ENCODE data around the gene KISS1. TPM values are rescaled to one million over a fixed set of nuclear protein-coding genes. Genes with fewer than 3 reads are reported as not detected.

KISS1 gene
- total RNA-seq (not detected), polyA plus RNA-seq (under 1 TPM in 1 of 3 donors, not detected in 2; 0.18 TPM)
- long read RNA-seq, donor 1: 0 reads
- long read RNA-seq, donor 2: 0 reads

DNA sequence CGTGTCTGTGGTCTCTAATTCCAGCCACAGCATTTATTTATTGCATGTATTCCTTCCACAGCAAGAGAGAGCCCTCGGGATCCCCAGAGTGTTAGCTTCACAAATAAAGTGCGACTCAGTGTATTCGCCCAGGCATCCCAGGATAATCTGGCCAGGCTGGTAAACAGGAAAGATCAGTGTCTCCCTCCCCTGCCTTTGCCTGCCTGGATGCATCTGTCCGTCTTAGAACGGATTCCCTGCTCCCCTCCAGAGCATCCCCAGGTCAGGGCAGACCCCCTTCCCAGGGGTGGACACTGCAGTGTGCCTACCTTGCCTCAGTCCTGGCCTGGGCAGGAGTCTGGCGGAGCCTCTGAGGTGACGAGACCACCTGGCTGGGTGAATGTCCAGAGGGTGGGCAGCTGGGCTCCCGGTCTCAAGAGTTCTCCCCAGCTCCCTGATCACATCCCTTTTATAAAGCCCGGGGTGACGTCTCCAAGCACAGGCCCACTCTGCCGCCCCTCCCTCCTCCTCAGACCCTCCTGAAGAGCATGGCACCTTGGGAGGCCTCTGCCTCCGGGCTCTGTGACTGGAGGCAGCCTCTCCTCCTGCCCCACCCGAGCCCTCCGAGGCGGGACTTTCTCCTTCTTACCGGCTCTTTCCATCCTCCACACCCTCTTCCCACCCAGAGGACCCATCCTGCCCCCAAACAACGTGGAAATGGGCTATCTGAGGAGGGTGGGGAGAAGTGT lies at the start of gene KISS1:
TSS of gene KISS1 (minus strand) at position 424 of the 728 bp plus-strand sequence. CDS start 3,615 bp downstream, outside the sequence.
- intact Hi-C loops (cut with DNase I): no loop called here
- no peak within 1 kb of the TSS for H3K27ac ChIP-seq

GRCh38 chr1:204242920-204243319 lies 46.6 kb upstream of the KISS1 start:
- WGBS, 3 donors: 96 to 98% (median 97%) methylated on average over 10 of the region's 10 CpGs
- H3K36me3 ChIP-seq (ENCODE audit: insufficient read depth in 1 of 2, low read depth in 1 of 2): no peaks in the 10 kb centered on the region
- TF ChIP-seq, protein P1, sequence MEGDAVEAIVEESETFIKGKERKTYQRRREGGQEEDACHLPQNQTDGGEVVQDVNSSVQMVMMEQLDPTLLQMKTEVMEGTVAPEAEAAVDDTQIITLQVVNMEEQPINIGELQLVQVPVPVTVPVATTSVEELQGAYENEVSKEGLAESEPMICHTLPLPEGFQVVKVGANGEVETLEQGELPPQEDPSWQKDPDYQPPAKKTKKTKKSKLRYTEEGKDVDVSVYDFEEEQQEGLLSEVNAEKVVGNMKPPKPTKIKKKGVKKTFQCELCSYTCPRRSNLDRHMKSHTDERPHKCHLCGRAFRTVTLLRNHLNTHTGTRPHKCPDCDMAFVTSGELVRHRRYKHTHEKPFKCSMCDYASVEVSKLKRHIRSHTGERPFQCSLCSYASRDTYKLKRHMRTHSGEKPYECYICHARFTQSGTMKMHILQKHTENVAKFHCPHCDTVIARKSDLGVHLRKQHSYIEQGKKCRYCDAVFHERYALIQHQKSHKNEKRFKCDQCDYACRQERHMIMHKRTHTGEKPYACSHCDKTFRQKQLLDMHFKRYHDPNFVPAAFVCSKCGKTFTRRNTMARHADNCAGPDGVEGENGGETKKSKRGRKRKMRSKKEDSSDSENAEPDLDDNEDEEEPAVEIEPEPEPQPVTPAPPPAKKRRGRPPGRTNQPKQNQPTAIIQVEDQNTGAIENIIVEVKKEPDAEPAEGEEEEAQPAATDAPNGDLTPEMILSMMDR (IDR thresholded peaks at IDR 0.05): no peak
- H3K4me3 ChIP-seq: no peak overlapping the region
- intact Hi-C loops (cut with DNase I): no loop called here
- ATAC-seq (no peak), DNase-seq (peak in 1 of 2 donors; percentile 40)
- no peaks in the 10 kb centered on the region for H3K4me1 ChIP-seq
- H3K27ac ChIP-seq: no peak overlapping the region
- H3K27me3 ChIP-seq (ENCODE audit: insufficient read depth in 3 of 3, low read length in 2 of 3): peaks cover 0 to 5% (median 3%) of the 10 kb centered on the region in 3 donors
- no peaks in the 10 kb centered on the region for H3K9me3 ChIP-seq

More for the DNA sequence above, at the start of gene KISS1:
- Histone ChIP-seq H3K9me3 (no peaks in the 10 kb centered on the region), H3K36me3 (ENCODE audit: insufficient read depth in 1 of 2, low read depth in 1 of 2) (no peaks in the 10 kb centered on the region), H3K27me3 (ENCODE audit: insufficient read depth in 3 of 3, low read length in 2 of 3) (peaks cover 0 to 2% (median 0%) of the 10 kb centered on the region in 3 donors), H3K4me1 (peaks cover 35% of the 10 kb centered on the region), H3K4me3 (no peak within 1 kb of the TSS)
- ATAC-seq (no peak), DNase-seq (no peak)
- TF ChIP-seq, protein P1 (IDR thresholded peaks at IDR 0.05): no peak
- 72 to 78% (median 74%) methylated on average over 18 of the region's 18 CpGs for WGBS, 3 donors

GRCh38 chr1:204241914-204242313 lies 45.6 kb upstream of the KISS1 start:
- Histone ChIP-seq H3K27me3 (ENCODE audit: insufficient read depth in 3 of 3, low read length in 2 of 3) (peaks cover 0 to 3% (median 2%) of the 10 kb centered on the region in 3 donors), H3K4me1 (no peaks in the 10 kb centered on the region), H3K9me3 (no peaks in the 10 kb centered on the region), H3K36me3 (ENCODE audit: insufficient read depth in 1 of 2, low read depth in 1 of 2) (no peaks in the 10 kb centered on the region), H3K27ac (no peak overlapping the region), H3K4me3 (no peak overlapping the region)
- ATAC-seq (no peak), DNase-seq (peak in 1 of 2 donors; percentile 15)
- 92 to 98% (median 94%) methylated on average over 5 of the region's 5 CpGs for WGBS, 3 donors
- TF ChIP-seq, protein P1 (IDR thresholded peaks at IDR 0.05): no peak
- intact Hi-C loops (cut with DNase I): no loop called here

- ATAC-seq (no peak), DNase-seq (no peak)
- Histone ChIP-seq H3K36me3 (ENCODE audit: insufficient read depth in 1 of 2, low read depth in 1 of 2) (no peaks in the 10 kb centered on the region), H3K4me1 (no peaks in the 10 kb centered on the region), H3K27me3 (ENCODE audit: insufficient read depth in 3 of 3, low read length in 2 of 3) (no peaks in the 10 kb centered on the region), H3K4me3 (no peak overlapping the region), H3K27ac (no peak overlapping the region), H3K9me3 (no peaks in the 10 kb centered on the region)
- WGBS, 3 donors: 62 to 79% (median 71%) methylated on average over 2 of the region's 2 CpGs
- intact Hi-C loops (cut with DNase I): no loop called here
- TF ChIP-seq, protein P1 (IDR thresholded peaks at IDR 0.05): no peak
Measured at GRCh38 chr1:204241050-204241449, 44.8 kb upstream of the KISS1 start.
